Tibial artery (tissue), 4 donors: ENCODE measurements around the gene RBBP5.
"Not testable (repeated sequence)": the region's sequence is repeated elsewhere in the genome, so short reads cannot be mapped to it uniquely, and the experiment has no call there.

Experiments used
- DNase-seq, 2 donors: peaks; one replicate each; pipeline ENCODE4 v3.0.0-alpha.2; 2019
- H3K27ac ChIP-seq, 2 donors: fragments of 200-600 bp; sonication (generic) in 1 of 2; 1 replicate in 1 of 2; 2 replicates in 1 of 2; pipeline ENCODE4 v1.5.1; 2018 to 2019; ENCODE audit warnings: mild to moderate bottlenecking in 1 of 2
- H3K27me3 ChIP-seq, 2 donors: fragments of 200-600 bp; sonication (generic) in 1 of 2; one replicate each; pipeline versions ENCODE4 v1.5.1 to v1.6.0; 2016 to 2019
- H3K36me3 ChIP-seq, 3 donors: fragments of 200-600 bp; sonication (generic) in 2 of 3; one replicate each; pipeline ENCODE4 v1.5.1; 2016 to 2019; ENCODE audit warnings: mild to moderate bottlenecking in 2 of 3
- H3K4me1 ChIP-seq, 4 donors: fragments of 200-600 bp; sonication (generic) in 2 of 4; 1 replicate in 3 of 4; 2 replicates in 1 of 4; pipeline ENCODE4 v1.5.1; 2016 to 2019
- H3K4me3 ChIP-seq, 2 donors: fragments of 200-600 bp; sonication (generic) in 1 of 2; 1 replicate in 1 of 2; 2 replicates in 1 of 2; pipeline ENCODE4 v1.5.1; 2018 to 2019; ENCODE audit warnings: mild to moderate bottlenecking in 2 of 2
- H3K9me3 ChIP-seq, 3 donors: fragments of 200-600 bp; sonication (generic) in 1 of 3; one replicate each; pipeline ENCODE4 v1.5.1; 2016 to 2019
- CTCF ChIP-seq, 2 experiments: fragments of 200-600 bp in 1 of 2; fragments of 450-650 bp in 1 of 2; IDR thresholded peaks; one replicate each; pipeline ENCODE4 v1.5.1; 2017 to 2019; ENCODE audit warnings: antibody characterized with exemption in 2 of 2, mild to moderate bottlenecking in 1 of 2, moderate library complexity in 1 of 2
- intact Hi-C: fragments of 100-400 bp; cut with DNase I; formaldehyde crosslinking; loops from one replicate; pipeline ENCODE4 v1.15.0; 2023; ENCODE audit warnings: low total_unique reads

Gene RBBP5

GRCh38 chr1:205162301-205162700 is 40.5 kb upstream of the RBBP5 start:
- no peaks in the 10 kb centered on the region for H3K4me1 ChIP-seq
- no peak overlapping the region for H3K27ac ChIP-seq
- peaks cover 74 to 86% (median 81%) of the 10 kb centered on the region in 3 donors for H3K36me3 ChIP-seq
- no peaks in the 10 kb centered on the region for H3K9me3 ChIP-seq
- no peak overlapping the region for H3K4me3 ChIP-seq
- TF ChIP-seq CTCF (IDR thresholded peaks at IDR 0.05): no peak
- H3K27me3 ChIP-seq: no peaks in the 10 kb centered on the region
- intact Hi-C loops: no loop called here
- no peak for DNase-seq

GRCh38 chr1:205161076-205161475 is 39.3 kb upstream of the RBBP5 start:
- peaks cover 74 to 89% (median 81%) of the 10 kb centered on the region in 3 donors for H3K36me3 ChIP-seq
- DNase-seq: no peak
- H3K27ac ChIP-seq: no peak overlapping the region
- intact Hi-C loops: no loop called here
- H3K4me3 ChIP-seq: no peak overlapping the region
- TF ChIP-seq CTCF (IDR thresholded peaks at IDR 0.05): no peak
- H3K9me3 ChIP-seq: no peaks in the 10 kb centered on the region
- H3K27me3 ChIP-seq: no peaks in the 10 kb centered on the region
- H3K4me1 ChIP-seq: no peaks in the 10 kb centered on the region

- Histone ChIP-seq H3K27ac (no peak overlapping the region), H3K4me3 (no peak overlapping the region), H3K27me3 (no peaks in the 10 kb centered on the region), H3K9me3 (no peaks in the 10 kb centered on the region), H3K4me1 (no peaks in the 10 kb centered on the region), H3K36me3 (peaks cover 72 to 97% (median 94%) of the 10 kb centered on the region in 3 donors)
- no peak for TF ChIP-seq CTCF (IDR thresholded peaks at IDR 0.05)
- intact Hi-C loops: no loop called here
- DNase-seq: no peak
Measured at GRCh38 chr1:205158048-205158616, 36.4 kb upstream of the RBBP5 start.

- peaks cover 59 to 93% (median 84%) of the 10 kb centered on the region in 3 donors for H3K36me3 ChIP-seq
- DNase-seq, H3K4me3 ChIP-seq, H3K27me3 ChIP-seq, H3K27ac ChIP-seq, intact Hi-C loops, H3K4me1 ChIP-seq, H3K9me3 ChIP-seq: not testable (repeated sequence)
Measured at GRCh38 chr1:205155665-205156377, 34.0 kb upstream of the RBBP5 start.

- no peak for TF ChIP-seq CTCF (IDR thresholded peaks at IDR 0.05)
- intact Hi-C loops: no loop called here
- peaks cover 54 to 90% (median 78%) of the 10 kb centered on the region in 3 donors for H3K36me3 ChIP-seq
Measured at GRCh38 chr1:205152505-205152904, 30.7 kb upstream of the RBBP5 start.

GRCh38 chr1:205150651-205151428 is 29.1 kb upstream of the RBBP5 start:
- Histone ChIP-seq H3K4me1 (no peaks in the 10 kb centered on the region), H3K9me3 (no peaks in the 10 kb centered on the region), H3K36me3 (peaks cover 50 to 90% (median 73%) of the 10 kb centered on the region in 3 donors), H3K27ac (no peak overlapping the region), H3K4me3 (no peak overlapping the region), H3K27me3 (no peaks in the 10 kb centered on the region)
- intact Hi-C loops: no loop called here
- DNase-seq: no peak
- TF ChIP-seq CTCF (IDR thresholded peaks at IDR 0.05): no peak

More at GRCh38 chr1:205152505-205152904, 30.7 kb upstream of the RBBP5 start:
- no peaks in the 10 kb centered on the region for H3K9me3 ChIP-seq
- H3K27ac ChIP-seq: no peak overlapping the region
- H3K27me3 ChIP-seq: no peaks in the 10 kb centered on the region
- no peak overlapping the region for H3K4me3 ChIP-seq
- DNase-seq: no peak
- no peaks in the 10 kb centered on the region for H3K4me1 ChIP-seq
